Neural progenitor cell (in vitro differentiated cells): Measurements from ENCODE around the gene TBCD.

Experiments used
- CTCF ChIP-seq: fragments of 200-600 bp; sonication (generic); IDR thresholded peaks from 2 replicates; pipeline ENCODE4 v1.5.1; 2017; ENCODE audit warnings: antibody characterized with exemption, mild to moderate bottlenecking
- EZH2 ChIP-seq: fragments of 200-600 bp; sonication (generic); IDR thresholded peaks from 2 replicates; pipeline ENCODE4 v1.6.1; 2017; ENCODE audit warnings: antibody characterized with exemption, mild to moderate bottlenecking, moderate library complexity

GRCh38 chr17:82962163-82962720 lies 210.4 kb downstream of the TBCD start:
- TF ChIP-seq CTCF, result no peak
- TF ChIP-seq EZH2, result no peak
